HEK293 (cell line): ENCODE data around the gene COPZ1.

Experiments used
- CTCF ChIA-PET: fragments of 350-600 bp; formaldehyde crosslinking; extraction: SDS; loops from one replicate; lab custom pipeline; 2021; ENCODE audit warnings: antibody characterized with exemption; lab: Yijun Ruan, JAX
- POLR2A ChIA-PET: fragments of 300-600 bp; formaldehyde crosslinking; extraction: SDS; loops from one replicate; lab custom pipeline; 2020; ENCODE audit warnings: antibody characterized with exemption, inconsistent platforms; lab: Yijun Ruan, JAX
- H3K27ac ChIP-seq: fragments of 200-500 bp; sonication (Bioruptor generic); 2 replicates; pipeline ENCODE4 v1.5.1; 2014; ENCODE audit warnings: low read depth, low read length, control low read depth, inconsistent platforms; ENCODE audit errors: extremely low read depth
- H3K36me3 ChIP-seq, 2 experiments: fragments of 200-500 bp in 1 of 2; sonication (Bioruptor generic) in 1 of 2; 1 replicate in 1 of 2; 2 replicates in 1 of 2; pipeline ENCODE4 v1.5.1; 2014 to 2017; ENCODE audit warnings: inconsistent platforms in 2 of 2, low read length in 2 of 2; ENCODE audit not compliant: control insufficient read depth in 2 of 2, insufficient read depth in 1 of 2
- H3K4me1 ChIP-seq: fragments of 200-500 bp; sonication (Bioruptor generic); 2 replicates; pipeline ENCODE4 v1.5.1; 2014; ENCODE audit warnings: mild to moderate bottlenecking, low read length, inconsistent platforms; ENCODE audit not compliant: control insufficient read depth, insufficient read depth
- H3K4me3 ChIP-seq: 2 replicates; pipeline ENCODE4 v1.5.1; 2011; ENCODE audit warnings: low read depth, mild to moderate bottlenecking, control low read depth, low read length, moderate library complexity
- H3K9me3 ChIP-seq: fragments of 200-500 bp; sonication (Bioruptor generic); 2 replicates; pipeline ENCODE4 v1.5.1; 2014; ENCODE audit warnings: low read depth, low read length, inconsistent platforms; ENCODE audit not compliant: control insufficient read depth, insufficient read depth
- GLIS1 ChIP-seq: fragments of 450-650 bp; formaldehyde crosslinking; IDR thresholded peaks from 2 replicates; pipeline ENCODE4 v1.5.1; 2016; ENCODE audit warnings: missing biosample characterization, missing genetic modification characterization
- KLF7 ChIP-seq: fragments of 450-650 bp; formaldehyde crosslinking; IDR thresholded peaks from 2 replicates; pipeline ENCODE4 v1.5.1; 2016; ENCODE audit warnings: missing biosample characterization, missing genetic modification characterization, borderline replicate concordance
- PATZ1 ChIP-seq: fragments of 450-650 bp; formaldehyde crosslinking; IDR thresholded peaks from 2 replicates; pipeline ENCODE4 v1.5.1; 2016; ENCODE audit warnings: missing biosample characterization, missing genetic modification characterization
- SCRT1 ChIP-seq: fragments of 450-650 bp; formaldehyde crosslinking; IDR thresholded peaks from 2 replicates; pipeline ENCODE4 v1.5.1; 2016; ENCODE audit warnings: missing biosample characterization, missing genetic modification characterization, borderline replicate concordance
- SCRT2 ChIP-seq: fragments of 450-650 bp; formaldehyde crosslinking; IDR thresholded peaks from 2 replicates; pipeline ENCODE4 v1.5.1; 2016; ENCODE audit warnings: missing biosample characterization, missing genetic modification characterization
- SETDB1 ChIP-seq: IDR thresholded peaks from one replicate; pipeline ENCODE4 v1.6.1; 2017; ENCODE audit warnings: mild to moderate bottlenecking, low read length, moderate library complexity, mixed read lengths; ENCODE audit not compliant: insufficient read length
- WT1 ChIP-seq: fragments of 450-650 bp; formaldehyde crosslinking; IDR thresholded peaks from 2 replicates; pipeline ENCODE4 v1.5.1; 2016; ENCODE audit warnings: missing biosample characterization, missing genetic modification characterization
- ZBTB10 ChIP-seq: fragments of 450-650 bp; formaldehyde crosslinking; IDR thresholded peaks from 2 replicates; pipeline ENCODE4 v1.5.1; 2016; ENCODE audit warnings: missing biosample characterization, missing genetic modification characterization
- ZBTB20 ChIP-seq: fragments of 450-650 bp; formaldehyde crosslinking; IDR thresholded peaks from 2 replicates; pipeline ENCODE4 v1.5.1; 2016; ENCODE audit warnings: missing biosample characterization, missing genetic modification characterization
- ZNF112 ChIP-seq: fragments of 450-650 bp; formaldehyde crosslinking; IDR thresholded peaks from 2 replicates; pipeline ENCODE4 v1.5.0; 2017; ENCODE audit warnings: missing biosample characterization, missing genetic modification characterization
- ZNF19 ChIP-seq: fragments of 450-650 bp; formaldehyde crosslinking; IDR thresholded peaks from 2 replicates; pipeline ENCODE4; 2016; ENCODE audit warnings: missing biosample characterization, missing genetic modification characterization, low read depth
- ZNF280C ChIP-seq: fragments of 450-650 bp; formaldehyde crosslinking; IDR thresholded peaks from 2 replicates; pipeline ENCODE4 v1.5.1; 2016; ENCODE audit warnings: missing biosample characterization, missing genetic modification characterization
- ZNF362 ChIP-seq: fragments of 450-650 bp; formaldehyde crosslinking; IDR thresholded peaks from 2 replicates; pipeline ENCODE4 v1.5.1; 2016; ENCODE audit warnings: missing biosample characterization, missing genetic modification characterization
- ZNF423 ChIP-seq: fragments of 450-650 bp; formaldehyde crosslinking; IDR thresholded peaks from 2 replicates; pipeline ENCODE4 v1.5.1; 2016; ENCODE audit warnings: missing biosample characterization, missing genetic modification characterization
- ZNF433 ChIP-seq: fragments of 450-650 bp; formaldehyde crosslinking; IDR thresholded peaks from 2 replicates; pipeline ENCODE4 v1.5.1; 2016; ENCODE audit warnings: missing biosample characterization, missing genetic modification characterization, low read depth
- ZNF555 ChIP-seq: fragments of 450-650 bp; formaldehyde crosslinking; conservative IDR thresholded peaks from 2 replicates; pipeline ENCODE4 v1.5.1; 2017; ENCODE audit warnings: missing biosample characterization, mild to moderate bottlenecking, missing genetic modification characterization, inconsistent platforms
- TF ChIP-seq, protein P1 (sequence below): fragments of 450-650 bp; formaldehyde crosslinking; IDR thresholded peaks from 2 replicates; pipeline ENCODE4 v1.5.1; 2016; ENCODE audit warnings: missing biosample characterization, missing genetic modification characterization

COPZ1 gene

DNA sequence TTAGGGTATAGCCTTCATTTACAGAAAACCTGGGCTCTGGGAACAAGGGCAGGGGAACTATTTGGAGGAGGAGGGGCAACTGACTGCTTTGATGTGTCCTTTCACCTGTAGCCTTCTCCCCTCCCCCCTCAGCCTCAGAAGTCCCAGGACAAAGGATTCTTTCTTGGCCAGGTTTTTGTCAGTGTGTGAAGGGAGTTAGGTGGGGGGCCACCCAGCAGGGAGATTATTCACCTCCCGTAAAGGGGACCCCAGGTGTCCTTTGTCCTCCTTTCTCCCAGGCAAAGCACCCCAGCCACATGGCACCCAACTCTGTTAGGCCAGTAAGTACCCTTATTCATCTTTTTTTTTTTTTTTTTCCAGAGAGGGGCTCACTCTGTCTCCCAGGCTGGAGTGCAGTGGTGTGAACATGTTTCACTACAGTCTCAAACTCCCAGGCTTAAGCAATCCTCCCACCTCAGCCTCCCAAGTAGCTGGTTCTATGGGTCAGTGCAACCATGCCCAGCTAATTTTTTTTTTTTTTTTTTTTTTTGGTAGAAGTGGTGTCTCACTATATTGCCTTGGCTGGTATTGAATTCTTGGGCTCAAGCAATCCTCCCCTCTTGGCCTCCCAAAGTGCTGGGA, 23.4 kb upstream of the COPZ1 start:
- Histone ChIP-seq H3K36me3 (no peaks in the 10 kb centered on the region), H3K4me3 (no peak overlapping the region), H3K4me1 (peaks cover 7% of the 10 kb centered on the region), H3K27ac (no peak overlapping the region), H3K9me3 (no peaks in the 10 kb centered on the region)
- ChIA-PET POLR2A (interaction anchor here (0.6 to 3.0 kb wide), 8 partner anchors 9 to 57 kb away, joined by 3 to 25 read pairs (median 5); partner anchors contain the start of genes CBX5, COPZ1 and HNRNPA1), CTCF (interaction anchor here (0.6 to 4.1 kb wide), 7 partner anchors 23 to 80 kb away, joined by 3 to 31 read pairs (median 6); partner anchors contain the start of gene COPZ1)
- TF ChIP-seq ZNF362 (peak; percentile 83), SCRT1 (tag by site-specific recombination) (no peak), ZNF555 (tag by site-specific recombination) (no peak), SETDB1 (no peak), WT1 (0 out of 2 replicates have a peak, but pooled peaks have one; percentile 14), GLIS1 (tag by site-specific recombination) (peak; percentile 61), SCRT2 (tag by site-specific recombination) (peak; percentile 69)
- TF ChIP-seq, protein P1, sequence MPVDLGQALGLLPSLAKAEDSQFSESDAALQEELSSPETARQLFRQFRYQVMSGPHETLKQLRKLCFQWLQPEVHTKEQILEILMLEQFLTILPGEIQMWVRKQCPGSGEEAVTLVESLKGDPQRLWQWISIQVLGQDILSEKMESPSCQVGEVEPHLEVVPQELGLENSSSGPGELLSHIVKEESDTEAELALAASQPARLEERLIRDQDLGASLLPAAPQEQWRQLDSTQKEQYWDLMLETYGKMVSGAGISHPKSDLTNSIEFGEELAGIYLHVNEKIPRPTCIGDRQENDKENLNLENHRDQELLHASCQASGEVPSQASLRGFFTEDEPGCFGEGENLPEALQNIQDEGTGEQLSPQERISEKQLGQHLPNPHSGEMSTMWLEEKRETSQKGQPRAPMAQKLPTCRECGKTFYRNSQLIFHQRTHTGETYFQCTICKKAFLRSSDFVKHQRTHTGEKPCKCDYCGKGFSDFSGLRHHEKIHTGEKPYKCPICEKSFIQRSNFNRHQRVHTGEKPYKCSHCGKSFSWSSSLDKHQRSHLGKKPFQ, result 0 out of 2 replicates have a peak, but pooled peaks have one; percentile 57

DNA sequence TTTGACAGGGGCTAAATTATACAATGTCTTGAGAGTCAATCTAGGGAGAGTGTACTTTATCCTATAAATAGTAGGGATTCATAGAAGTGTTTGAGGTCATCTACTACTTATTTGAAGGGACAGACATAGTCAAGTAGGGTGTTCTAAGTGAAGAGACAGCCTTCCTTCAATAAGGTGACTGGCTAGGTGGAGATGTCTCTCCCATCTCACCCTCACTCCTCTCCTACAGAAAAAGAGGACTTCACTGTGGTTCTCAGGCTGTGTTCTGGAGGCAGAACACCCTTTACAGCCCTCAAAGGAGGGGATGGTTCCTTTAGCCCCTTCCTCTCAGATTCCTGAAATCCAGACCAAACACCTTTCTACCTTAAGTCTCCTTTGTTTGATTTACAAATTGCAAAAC, 21.3 kb upstream of the COPZ1 start:
- H3K4me1 ChIP-seq, result peaks cover 11% of the 10 kb centered on the region
- H3K4me3 ChIP-seq, result no peak overlapping the region
- H3K36me3 ChIP-seq, result no peaks in the 10 kb centered on the region
- ChIA-PET CTCF (no interaction called here), POLR2A (interaction anchor here (0.5 to 1.0 kb wide), 2 partner anchors 23 to 304 kb away, joined by 3 to 6 read pairs; partner anchors contain the start of genes CBX5, HNRNPA1 and HOXC9)
- no peak overlapping the region for H3K27ac ChIP-seq
- H3K9me3 ChIP-seq, result no peaks in the 10 kb centered on the region
- TF ChIP-seq ZNF19 (tag by site-specific recombination) (no peak), ZNF423 (tag by site-specific recombination) (no peak)

DNA sequence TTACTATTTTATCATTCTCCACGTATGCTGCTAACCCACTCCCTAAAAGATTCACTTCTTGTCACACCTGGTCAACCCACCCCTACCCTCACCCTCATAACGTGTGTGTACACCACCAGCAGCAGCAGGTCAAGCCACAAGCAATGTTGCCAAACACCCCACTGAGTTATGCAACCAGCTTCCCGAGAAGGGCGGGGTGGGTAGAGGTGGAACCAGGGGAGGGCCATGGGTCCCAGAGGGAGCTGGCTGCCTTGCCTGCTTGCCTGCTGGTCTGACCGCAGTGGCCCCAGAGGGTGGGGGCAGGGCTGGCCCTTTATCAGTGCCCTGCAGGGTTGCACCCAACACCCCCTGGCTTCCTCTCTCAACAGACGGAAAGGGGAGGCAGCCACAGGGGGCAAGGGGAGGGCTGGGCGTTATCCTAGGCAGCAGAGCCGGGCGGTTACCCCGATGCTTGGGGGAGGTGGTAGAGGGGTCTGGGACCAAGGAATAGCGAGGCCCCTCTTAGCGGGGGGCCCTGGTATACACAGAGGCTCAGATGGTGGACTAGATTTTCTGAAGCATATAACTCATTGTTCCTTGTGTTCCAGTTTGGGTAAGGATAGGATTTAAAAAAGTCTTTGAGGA, 20.6 kb upstream of the COPZ1 start:
- Histone ChIP-seq H3K4me1 (peaks cover 11% of the 10 kb centered on the region), H3K9me3 (no peaks in the 10 kb centered on the region), H3K27ac (no peak overlapping the region), H3K36me3 (no peaks in the 10 kb centered on the region), H3K4me3 (no peak overlapping the region)
- ChIA-PET POLR2A (interaction anchor here (0.5 to 1.0 kb wide), 2 partner anchors 24 to 304 kb away, joined by 3 to 6 read pairs; partner anchors contain the start of genes CBX5, HNRNPA1 and HOXC9), CTCF (interaction anchor here (0.6 to 0.7 kb wide), 2 partner anchors 32 to 77 kb away, joined by 3 read pairs; no protein-coding TSS in a partner anchor)
- peak; percentile 68 for TF ChIP-seq SCRT2 (tag by site-specific recombination)
- TF ChIP-seq ZBTB20 (tag by site-specific recombination), result 0 out of 2 replicates have a peak, but pooled peaks have one; percentile 15
- peak; percentile 75 for TF ChIP-seq WT1
- no peak for TF ChIP-seq ZNF112 (tag by site-specific recombination)
- TF ChIP-seq PATZ1, result peak; percentile 53; the same call in 1 of the 2 replicates
- TF ChIP-seq ZBTB10 (tag by site-specific recombination), result no peak
- TF ChIP-seq ZNF433, result no peak
- TF ChIP-seq ZNF280C (tag by site-specific recombination), result no peak
- TF ChIP-seq KLF7 (tag by site-specific recombination), result 0 out of 2 replicates have a peak, but pooled peaks have one; percentile 62
